ENCODE data around the gene ANKRD9. TPM values are rescaled to one million over a fixed set of nuclear protein-coding genes. Genes with fewer than 3 reads are reported as not detected.

Gene ANKRD9
- total RNA-seq, 2 experiments from 2014 or later = 15.0 to 16.9 TPM

- intact Hi-C loops (cut with micrococcal nuclease) = no loop called here
- Mint-ChIP-seq H3K9me3 (no peaks in the 10 kb centered on the region), H3K4me1 (ENCODE audit: low read depth) (peaks cover 9% of the 10 kb centered on the region), H3K36me3 (ENCODE audit: low read depth) (no peaks in the 10 kb centered on the region), H3K4me3 (no peak overlapping the region), H3K27ac (peak overlapping the region; percentile 34), H3K27me3 (no peaks in the 10 kb centered on the region)
- no peak for TF ChIP-seq CTCF (IDR thresholded peaks at IDR 0.05)
- ChIA-PET CTCF (interaction anchor here (2.9 to 3.8 kb wide), 2 partner anchors 16 to 62 kb away, joined by 11 to 19 read pairs; no protein-coding TSS in a partner anchor), POLR2A (interaction anchor here (1.2 kb wide), 1 partner anchor 162 kb away, joined by 3 read pairs; no protein-coding TSS in a partner anchor)
- ATAC-seq (no peak), DNase-seq (no peak)
These were observed 10.0 kb downstream of the ANKRD9 start for GRCh38 chr14:102499401-102500157.

GRCh38 chr14:102498678-102499265 is 10.8 kb downstream of the ANKRD9 start:
- no peak for ATAC-seq
- Mint-ChIP-seq H3K36me3 (ENCODE audit: low read depth) (no peaks in the 10 kb centered on the region), H3K4me1 (ENCODE audit: low read depth) (peaks cover 9% of the 10 kb centered on the region), H3K27me3 (no peaks in the 10 kb centered on the region), H3K9me3 (no peaks in the 10 kb centered on the region), H3K4me3 (no peak overlapping the region), H3K27ac (no peak overlapping the region)
- intact Hi-C loops (cut with micrococcal nuclease) = no loop called here
- no peak for DNase-seq
- POLR2A ChIA-PET = interaction anchor here (0.8 to 1.2 kb wide), 2 partner anchors 25 to 161 kb away, joined by 3 read pairs; no protein-coding TSS in a partner anchor
- CTCF ChIA-PET = interaction anchor here (3.8 kb wide), 1 partner anchor 61 kb away, joined by 19 read pairs; no protein-coding TSS in a partner anchor
- TF ChIP-seq CTCF (IDR thresholded peaks at IDR 0.05) = no peak

GRCh38 chr14:102497998-102498677 is 11.4 kb downstream of the ANKRD9 start:
- Mint-ChIP-seq H3K4me3 (no peak overlapping the region), H3K4me1 (ENCODE audit: low read depth) (peaks cover 9% of the 10 kb centered on the region), H3K27ac (no peak overlapping the region), H3K9me3 (no peaks in the 10 kb centered on the region), H3K36me3 (ENCODE audit: low read depth) (no peaks in the 10 kb centered on the region), H3K27me3 (no peaks in the 10 kb centered on the region)
- intact Hi-C loops (cut with micrococcal nuclease) = no loop called here
- ATAC-seq (no peak), DNase-seq (no peak)
- ChIA-PET CTCF (interaction anchor here (3.8 kb wide), 1 partner anchor 60 kb away, joined by 19 read pairs; no protein-coding TSS in a partner anchor), POLR2A (interaction anchor here (0.5 to 0.8 kb wide), 2 partner anchors 24 to 69 kb away, joined by 3 read pairs; no protein-coding TSS in a partner anchor)
- TF ChIP-seq CTCF (IDR thresholded peaks at IDR 0.05) = no peak

GRCh38 chr14:102496958-102497744 is 12.4 kb downstream of the ANKRD9 start:
- ATAC-seq = no peak
- Mint-ChIP-seq H3K27me3 (no peaks in the 10 kb centered on the region), H3K27ac (no peak overlapping the region), H3K36me3 (ENCODE audit: low read depth) (no peaks in the 10 kb centered on the region), H3K4me1 (ENCODE audit: low read depth) (peaks cover 9% of the 10 kb centered on the region), H3K9me3 (no peaks in the 10 kb centered on the region), H3K4me3 (no peak overlapping the region)
- ChIA-PET POLR2A (interaction anchor here (0.5 kb wide), 1 partner anchor 70 kb away, joined by 3 read pairs; no protein-coding TSS in a partner anchor), CTCF (no interaction called here)
- no peak for TF ChIP-seq CTCF (IDR thresholded peaks at IDR 0.05)
- DNase-seq = no peak
- intact Hi-C loops (cut with micrococcal nuclease) = no loop called here

All from activated CD8-positive, alpha-beta T cell treated with anti-CD3 and anti-CD28 coated beads for 36 hours (primary cell).